ENCODE data around the gene QRFP.

QRFP gene

GRCh38 chr9:130929571-130930038 lies 33.0 kb upstream of the QRFP start:
- Histone ChIP-seq H4K20me1 (ENCODE audit: insufficient read depth, low read length) (no peaks in the 10 kb centered on the region), H2AFZ (ENCODE audit: low read depth, low read length) (no peak overlapping the region), H3K4me2 (ENCODE audit: insufficient read depth, low read length) (no peak overlapping the region), H3K79me2 (ENCODE audit: insufficient read depth, low read length) (no peaks in the 10 kb centered on the region), H3K27me3 (ENCODE audit: insufficient read depth, low read length, poor library complexity) (peaks cover 2% of the 10 kb centered on the region), H3K9me3 (ENCODE audit: insufficient read depth, low read length, severe bottlenecking) (no peaks in the 10 kb centered on the region), H3K27ac (ENCODE audit: low read length) (no peak overlapping the region), H3K36me3 (ENCODE audit: insufficient read depth, low read length) (no peaks in the 10 kb centered on the region), H3K4me3 (ENCODE audit: low read depth in 1 of 2, low read length in 2 of 2) (no peak overlapping the region), H3K4me1 (ENCODE audit: insufficient read depth, low read length) (no peaks in the 10 kb centered on the region), H3K9ac (ENCODE audit: low read depth, low read length) (no peak overlapping the region)
- DNase-seq (no peak), ATAC-seq (ENCODE audit: insufficient read depth, low read depth) (no peak)
- no peak for TF ChIP-seq EZH2 (IDR thresholded peaks at IDR 0.05; ENCODE audit: borderline replicate concordance, low read depth, low read length, severe bottlenecking)
- TF ChIP-seq CTCF (IDR thresholded peaks at IDR 0.05; ENCODE audit: borderline replicate concordance, extremely low read depth, low read length, poor library complexity, severe bottlenecking): no peak

- no peak overlapping the region for H3K4me2 ChIP-seq (ENCODE audit: insufficient read depth, low read length)
- H3K4me3 ChIP-seq (ENCODE audit: low read depth in 1 of 2, low read length in 2 of 2): no peak overlapping the region
- H3K4me1 ChIP-seq (ENCODE audit: insufficient read depth, low read length): no peaks in the 10 kb centered on the region
- no peak overlapping the region for H3K9ac ChIP-seq (ENCODE audit: low read depth, low read length)
- no peak overlapping the region for H3K27ac ChIP-seq (ENCODE audit: low read length)
- H3K9me3 ChIP-seq (ENCODE audit: insufficient read depth, low read length, severe bottlenecking): no peaks in the 10 kb centered on the region
- H2AFZ ChIP-seq (ENCODE audit: low read depth, low read length): no peak overlapping the region
- no peaks in the 10 kb centered on the region for H4K20me1 ChIP-seq (ENCODE audit: insufficient read depth, low read length)
- no peak for ATAC-seq (ENCODE audit: insufficient read depth, low read depth)
- no peaks in the 10 kb centered on the region for H3K36me3 ChIP-seq (ENCODE audit: insufficient read depth, low read length)
- no peaks in the 10 kb centered on the region for H3K79me2 ChIP-seq (ENCODE audit: insufficient read depth, low read length)
- DNase-seq: no peak
- peaks cover 2% of the 10 kb centered on the region for H3K27me3 ChIP-seq (ENCODE audit: insufficient read depth, low read length, poor library complexity)
- no peak for TF ChIP-seq CTCF (IDR thresholded peaks at IDR 0.05; ENCODE audit: borderline replicate concordance, extremely low read depth, low read length, poor library complexity, severe bottlenecking)
- no peak for TF ChIP-seq EZH2 (IDR thresholded peaks at IDR 0.05; ENCODE audit: borderline replicate concordance, low read depth, low read length, severe bottlenecking)
Measured at GRCh38 chr9:130927995-130928900, 31.6 kb upstream of the QRFP start.

GRCh38 chr9:130927338-130927737 lies 30.7 kb upstream of the QRFP start:
- no peak overlapping the region for H3K4me2 ChIP-seq (ENCODE audit: insufficient read depth, low read length)
- no peaks in the 10 kb centered on the region for H3K36me3 ChIP-seq (ENCODE audit: insufficient read depth, low read length)
- H3K79me2 ChIP-seq (ENCODE audit: insufficient read depth, low read length): no peaks in the 10 kb centered on the region
- no peaks in the 10 kb centered on the region for H4K20me1 ChIP-seq (ENCODE audit: insufficient read depth, low read length)
- ATAC-seq (ENCODE audit: insufficient read depth, low read depth) (no peak), DNase-seq (no peak)
- H3K27me3 ChIP-seq (ENCODE audit: insufficient read depth, low read length, poor library complexity): peaks cover under 1% of the 10 kb centered on the region
- no peak overlapping the region for H3K9ac ChIP-seq (ENCODE audit: low read depth, low read length)
- no peaks in the 10 kb centered on the region for H3K4me1 ChIP-seq (ENCODE audit: insufficient read depth, low read length)
- H3K4me3 ChIP-seq (ENCODE audit: low read depth in 1 of 2, low read length in 2 of 2): no peak overlapping the region
- no peak for TF ChIP-seq CTCF (IDR thresholded peaks at IDR 0.05; ENCODE audit: borderline replicate concordance, extremely low read depth, low read length, poor library complexity, severe bottlenecking)
- no peak for TF ChIP-seq EZH2 (IDR thresholded peaks at IDR 0.05; ENCODE audit: borderline replicate concordance, low read depth, low read length, severe bottlenecking)
- no peak overlapping the region for H2AFZ ChIP-seq (ENCODE audit: low read depth, low read length)
- no peak overlapping the region for H3K27ac ChIP-seq (ENCODE audit: low read length)
- H3K9me3 ChIP-seq (ENCODE audit: insufficient read depth, low read length, severe bottlenecking): no peaks in the 10 kb centered on the region

Data from DND-41 (cell line).